Stomach (tissue), 4 donors: ENCODE data around the gene ZNF330.

Experiments used
- POLR2A ChIP-seq, 4 donors: fragments of 450-650 bp; IDR thresholded peaks; one replicate each; pipeline ENCODE4 v1.6.1; 2016; ENCODE audit warnings: antibody characterized with exemption in 4 of 4, control low read depth in 2 of 4, mild to moderate bottlenecking in 1 of 4, moderate library complexity in 1 of 4
- TF ChIP-seq, protein P1 (sequence below), 7 experiments: fragments of 450-650 bp in 4 of 7; fragments of 200-600 bp in 3 of 7; sonication (generic) in 3 of 7; IDR thresholded peaks; one replicate each; pipeline ENCODE4 v1.5.1; 2016 to 2019; ENCODE audit warnings: antibody characterized with exemption in 7 of 7, control low read depth in 2 of 7, mild to moderate bottlenecking in 1 of 7

DNA sequence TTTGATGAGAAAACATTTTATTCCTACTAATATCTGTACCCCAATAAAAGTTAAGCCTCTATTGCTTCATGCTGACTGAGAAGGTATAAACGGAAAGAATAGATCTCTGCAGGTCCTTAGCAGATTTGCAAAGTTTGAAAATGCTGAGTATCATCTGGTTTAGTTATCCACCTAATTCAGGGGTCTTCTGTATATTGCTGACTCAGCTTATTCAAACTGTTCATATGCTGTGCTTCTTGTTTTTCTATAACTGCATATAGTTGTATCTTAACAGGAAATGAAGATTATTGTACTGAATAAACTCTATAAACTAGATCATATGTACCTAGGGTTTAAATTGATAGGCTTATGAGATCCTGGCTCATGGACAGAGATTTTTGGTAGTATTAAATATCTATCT is 23.7 kb downstream of the ZNF330 start:
- TF ChIP-seq, protein P1, sequence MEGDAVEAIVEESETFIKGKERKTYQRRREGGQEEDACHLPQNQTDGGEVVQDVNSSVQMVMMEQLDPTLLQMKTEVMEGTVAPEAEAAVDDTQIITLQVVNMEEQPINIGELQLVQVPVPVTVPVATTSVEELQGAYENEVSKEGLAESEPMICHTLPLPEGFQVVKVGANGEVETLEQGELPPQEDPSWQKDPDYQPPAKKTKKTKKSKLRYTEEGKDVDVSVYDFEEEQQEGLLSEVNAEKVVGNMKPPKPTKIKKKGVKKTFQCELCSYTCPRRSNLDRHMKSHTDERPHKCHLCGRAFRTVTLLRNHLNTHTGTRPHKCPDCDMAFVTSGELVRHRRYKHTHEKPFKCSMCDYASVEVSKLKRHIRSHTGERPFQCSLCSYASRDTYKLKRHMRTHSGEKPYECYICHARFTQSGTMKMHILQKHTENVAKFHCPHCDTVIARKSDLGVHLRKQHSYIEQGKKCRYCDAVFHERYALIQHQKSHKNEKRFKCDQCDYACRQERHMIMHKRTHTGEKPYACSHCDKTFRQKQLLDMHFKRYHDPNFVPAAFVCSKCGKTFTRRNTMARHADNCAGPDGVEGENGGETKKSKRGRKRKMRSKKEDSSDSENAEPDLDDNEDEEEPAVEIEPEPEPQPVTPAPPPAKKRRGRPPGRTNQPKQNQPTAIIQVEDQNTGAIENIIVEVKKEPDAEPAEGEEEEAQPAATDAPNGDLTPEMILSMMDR (IDR thresholded peaks at IDR 0.05) = no peak
- no peak for TF ChIP-seq POLR2A (IDR thresholded peaks at IDR 0.05)
